DMS 273 (cell line): ENCODE data around the gene IMMP2L.
"Not testable (repeated sequence)": the region's sequence is repeated elsewhere in the genome, so short reads cannot be mapped to it uniquely, and the experiment has no call there.

Experiments used
- DNase-seq: peaks from one replicate; lab custom pipeline; 2025; ENCODE audit not compliant: unreplicated experiment; lab: John Stamatoyannopoulos, UW

The IMMP2L gene

DNA sequence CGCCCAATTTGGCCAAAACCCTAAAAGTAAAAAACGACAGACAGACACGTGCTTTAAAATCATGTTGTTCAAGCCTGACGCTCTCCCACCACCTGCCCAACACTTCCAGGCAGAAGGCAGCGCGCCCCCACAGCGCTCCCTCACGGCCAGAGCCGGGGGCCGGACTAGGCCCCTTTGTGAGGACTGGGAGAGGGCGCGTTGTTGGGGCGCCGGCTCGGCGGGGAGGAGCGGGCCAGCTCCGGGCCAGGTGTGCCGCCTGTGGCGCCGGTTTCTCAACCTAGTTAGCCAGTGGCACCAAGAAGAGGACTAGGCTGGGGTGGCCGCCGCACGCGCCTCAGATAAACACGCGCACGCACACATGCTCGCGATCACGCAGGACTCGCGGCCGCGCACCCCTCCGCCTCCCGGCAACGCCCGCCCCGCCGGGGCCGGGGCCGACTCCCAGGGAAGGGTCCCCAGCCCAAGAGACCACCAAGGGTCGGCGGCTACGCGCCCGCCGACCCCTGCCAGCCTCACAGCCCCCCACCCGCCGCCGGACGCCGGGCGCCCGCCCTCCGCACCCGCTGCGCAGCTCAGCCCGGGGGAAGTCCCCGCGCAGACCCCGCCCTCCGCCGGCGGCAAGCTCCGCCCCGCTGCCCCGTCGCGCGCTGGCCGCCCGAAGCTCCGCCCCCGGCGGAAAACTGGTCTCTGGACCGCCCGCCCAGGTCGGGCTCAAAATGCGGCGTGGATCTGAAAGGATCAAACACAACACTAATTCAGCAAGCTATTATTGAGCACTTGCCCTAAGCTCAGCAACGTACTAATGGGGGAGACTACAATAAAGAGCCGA lies at the start of gene IMMP2L:
Gene IMMP2L (minus strand): TSS at position 589 of the 829 bp plus-strand sequence.
- DNase-seq, result peak; percentile 97

DNA sequence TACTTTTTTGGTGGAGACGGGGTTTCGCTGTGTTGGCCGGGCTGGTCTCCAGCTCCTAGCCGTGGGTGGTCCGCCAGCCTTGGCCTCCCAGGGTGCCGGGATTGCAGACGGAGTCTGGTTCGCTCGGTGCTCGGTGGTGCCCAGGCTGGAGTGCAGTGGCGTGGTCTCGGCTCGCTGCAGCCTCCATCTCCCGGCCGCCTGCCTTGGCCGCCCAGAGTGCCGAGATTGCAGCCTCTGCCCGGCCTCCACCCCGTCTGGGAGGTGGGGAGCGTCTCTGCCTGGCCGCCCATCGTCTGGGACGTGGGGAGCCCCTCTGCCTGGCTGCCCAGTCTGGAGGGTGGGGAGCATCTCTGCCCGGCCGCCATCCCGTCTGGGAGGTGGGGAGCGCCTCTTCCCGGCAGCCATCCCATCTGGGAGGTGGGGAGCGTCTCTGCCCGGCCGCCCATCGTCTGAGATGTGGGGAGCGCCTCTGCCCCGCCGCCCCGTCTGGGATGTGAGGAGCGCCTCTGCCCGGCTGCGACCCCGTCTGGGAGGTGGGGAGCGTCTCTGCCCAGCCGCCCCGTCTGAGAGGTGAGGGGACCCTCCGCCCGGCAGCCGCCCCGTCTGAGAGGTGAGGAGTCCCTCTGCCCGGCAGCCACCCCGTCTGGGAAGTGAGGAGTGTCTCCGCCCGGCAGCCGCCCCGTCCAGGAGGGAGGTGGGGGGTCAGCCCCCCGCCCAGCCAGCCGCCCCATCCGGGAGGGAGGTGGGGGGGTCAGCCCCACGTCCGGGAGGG lies 47.4 kb upstream of the IMMP2L start:
- not testable (repeated sequence) for DNase-seq

DNA sequence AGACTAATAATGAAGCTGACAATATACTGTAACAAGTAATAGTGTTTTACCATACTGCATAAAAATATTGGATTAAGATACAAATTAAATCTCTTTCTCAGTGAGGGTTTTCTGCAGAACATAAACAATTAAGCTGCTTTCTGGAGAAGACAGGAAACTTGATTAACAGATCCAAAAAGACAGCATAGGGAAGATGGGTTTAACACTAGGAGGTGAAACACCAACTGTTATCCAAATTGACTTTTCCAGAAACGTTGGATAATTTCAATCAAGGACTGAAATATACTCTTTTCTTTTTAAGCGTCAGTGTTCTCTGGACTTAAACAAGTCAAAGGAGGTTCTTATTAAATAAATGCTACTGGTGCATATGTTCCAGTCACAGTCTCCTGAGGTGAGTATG lies 45.3 kb upstream of the IMMP2L start:
- no peak for DNase-seq

DNA sequence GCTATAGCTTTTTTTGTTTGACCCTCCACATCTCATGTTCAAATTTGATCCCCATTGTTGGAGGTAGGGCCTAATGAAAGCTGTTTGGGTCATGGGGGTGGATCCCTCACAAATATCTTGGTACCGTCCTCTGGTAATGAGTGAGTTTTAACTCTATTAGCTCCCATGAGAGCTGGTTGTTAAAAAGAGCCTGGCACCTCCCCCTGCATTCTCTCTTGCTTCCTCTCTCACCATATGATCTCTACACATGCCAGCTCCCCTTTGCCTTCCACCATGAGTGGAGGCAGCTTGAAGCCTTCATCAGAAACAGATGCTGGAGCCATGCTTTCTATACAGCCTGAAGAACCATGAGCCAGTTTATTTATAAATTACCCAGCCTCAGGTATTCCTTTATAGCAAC lies 43.0 kb upstream of the IMMP2L start:
- peak; percentile 35 for DNase-seq

DNA sequence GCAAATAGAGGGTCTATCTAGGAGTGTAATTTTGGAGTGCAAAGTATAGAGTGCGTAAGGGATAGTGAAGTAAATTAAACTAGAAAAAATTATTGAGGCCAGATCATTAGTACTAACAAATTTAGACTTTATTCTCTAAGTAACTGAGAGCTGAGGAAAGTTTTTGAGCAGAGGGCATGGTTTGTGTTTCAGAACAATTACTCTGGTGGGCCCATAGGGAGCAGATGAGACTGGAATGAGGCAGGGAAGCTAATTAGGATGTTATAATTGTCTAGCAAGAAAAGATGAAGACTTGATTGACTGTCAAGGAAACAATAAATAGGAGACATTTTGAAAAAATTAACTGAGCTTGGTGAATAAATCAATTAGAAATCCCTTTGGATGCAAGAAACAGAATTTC lies 37.8 kb upstream of the IMMP2L start:
- no peak for DNase-seq

DNA sequence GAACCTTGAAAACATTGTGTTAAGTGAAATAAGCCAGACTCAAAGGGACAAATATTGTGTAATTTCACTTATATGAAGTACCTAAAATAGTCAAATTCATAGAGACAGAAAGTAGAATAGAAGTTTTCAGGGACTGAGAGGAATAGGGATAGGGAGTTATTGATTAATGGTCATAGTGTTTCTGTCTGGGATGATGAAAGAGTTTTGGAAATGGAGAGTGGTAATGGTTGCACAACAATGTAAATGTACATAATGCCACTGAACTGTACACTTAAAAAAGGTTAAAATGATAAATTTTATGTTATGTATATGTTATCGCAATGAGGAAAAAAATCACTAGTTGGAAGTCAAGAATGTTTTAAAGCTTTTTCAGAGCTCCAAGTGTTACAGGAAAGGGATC lies 33.5 kb upstream of the IMMP2L start:
- DNase-seq, result no peak

DNA sequence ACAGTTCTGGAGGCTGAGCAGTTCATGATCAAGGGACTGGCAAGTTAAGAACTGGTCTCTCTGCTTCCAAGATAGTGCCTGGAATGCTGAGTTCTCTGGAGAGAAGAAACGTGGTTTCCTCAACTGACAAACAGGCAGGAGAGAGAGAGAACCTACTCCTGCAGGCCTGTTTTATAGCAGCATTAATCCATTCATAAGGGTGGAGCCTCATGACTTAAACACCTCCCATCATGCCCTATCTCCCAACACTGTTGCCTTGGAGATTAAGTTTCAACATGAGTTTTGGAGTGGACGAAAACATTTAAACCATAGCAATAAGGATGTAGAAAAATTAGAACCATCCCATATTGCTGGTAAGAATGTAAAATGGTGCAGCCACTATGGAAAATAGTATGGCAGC lies 32.3 kb upstream of the IMMP2L start:
- DNase-seq, result peak; percentile 10

DNA sequence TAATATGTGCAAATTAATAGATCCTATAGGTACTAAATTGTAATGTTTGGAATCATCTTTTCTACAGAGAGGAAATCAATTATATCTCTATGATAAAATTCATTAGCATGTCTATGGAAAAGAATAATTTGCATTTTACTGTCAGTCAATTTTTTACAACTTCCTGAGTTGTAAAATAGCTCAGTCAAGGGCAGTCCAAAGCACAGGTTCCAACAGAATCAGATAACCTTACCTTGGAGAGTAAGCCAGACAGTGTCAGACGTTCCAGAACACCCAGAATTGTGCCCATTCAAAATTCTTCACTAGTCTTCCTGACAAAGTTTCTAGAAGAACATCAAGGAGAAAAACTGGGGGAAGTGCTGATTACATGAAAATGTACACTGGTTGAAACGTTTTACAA lies 31.1 kb upstream of the IMMP2L start:
- DNase-seq, result no peak

DNA sequence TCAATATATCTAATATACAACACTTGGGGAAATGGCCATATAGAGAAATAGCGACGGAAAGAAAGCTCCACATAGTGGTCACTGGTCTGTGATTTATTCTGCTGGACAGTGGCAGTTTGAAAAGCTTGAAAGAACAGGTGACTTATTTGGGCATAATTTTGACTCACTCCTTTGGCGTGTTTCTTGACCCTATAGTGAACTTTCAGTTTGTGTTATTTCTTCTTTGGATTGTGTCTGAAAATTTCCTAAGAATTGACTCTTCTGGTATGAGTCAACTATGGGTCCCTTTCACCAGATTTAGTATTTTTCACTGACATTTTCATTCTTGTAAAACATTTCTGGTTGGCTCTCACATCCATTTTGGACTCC lies 25.8 kb upstream of the IMMP2L start:
- no peak for DNase-seq

DNA sequence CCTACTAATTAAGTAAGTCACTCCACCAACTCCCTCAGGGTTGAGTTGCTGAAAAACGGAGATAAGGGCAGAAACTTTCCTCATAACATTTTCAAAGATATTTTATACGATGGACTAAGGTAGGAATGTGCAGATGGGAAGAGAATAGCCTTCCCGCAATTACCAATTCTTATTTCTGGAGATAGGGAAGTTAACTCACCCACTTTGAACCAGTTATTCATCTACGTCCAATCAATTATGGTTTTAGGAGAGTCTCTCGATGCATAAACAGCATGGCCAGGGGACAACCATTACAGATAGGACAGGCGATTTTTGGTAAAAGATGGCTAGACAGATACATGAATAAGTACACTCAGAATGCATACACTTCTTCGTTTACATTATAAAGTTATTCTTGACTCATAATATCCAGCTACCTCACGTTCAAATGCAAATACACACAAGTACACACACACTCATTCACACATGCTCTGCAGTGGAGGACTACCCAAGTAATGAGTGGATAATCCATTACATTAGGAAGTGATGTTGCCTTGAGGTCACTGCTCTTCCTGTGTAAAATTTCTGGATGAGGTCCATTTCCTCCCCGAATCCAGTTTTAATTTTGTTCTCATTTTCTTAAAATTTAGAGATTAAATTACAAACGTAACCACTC lies 25.2 kb upstream of the IMMP2L start:
- DNase-seq, result no peak

DNA sequence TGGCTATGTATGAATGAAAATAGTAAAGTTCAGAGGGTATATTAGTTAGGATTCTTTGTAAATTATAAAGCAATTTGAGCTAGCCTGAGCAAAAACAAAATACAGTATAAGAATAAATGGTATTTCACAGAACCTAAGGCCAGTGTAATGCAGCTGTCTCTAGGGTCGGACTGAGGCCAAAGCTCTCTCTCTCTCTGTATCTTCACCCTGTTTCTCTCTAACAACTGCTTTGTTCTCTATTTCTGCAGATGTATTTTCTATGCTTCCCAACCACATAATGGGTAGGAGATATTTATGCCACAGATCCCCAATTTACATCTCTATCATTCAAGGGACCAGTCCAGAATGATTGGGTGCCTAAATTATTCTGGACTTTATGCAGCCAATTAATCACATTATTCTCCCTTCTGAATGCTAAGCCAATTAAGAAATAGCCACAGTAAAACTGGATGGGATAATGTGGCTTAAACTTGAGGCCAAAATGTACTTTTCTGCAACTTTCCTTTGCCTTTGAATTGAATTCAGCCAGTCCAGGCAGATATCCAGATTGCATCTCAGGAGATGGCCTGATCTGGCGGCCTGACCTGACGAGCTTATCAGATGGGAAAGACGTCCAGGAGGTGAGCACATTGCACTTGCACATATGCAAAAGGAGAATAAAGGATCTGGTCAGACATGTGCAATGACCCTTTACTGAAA lies 24.6 kb upstream of the IMMP2L start:
- no peak for DNase-seq

DNA sequence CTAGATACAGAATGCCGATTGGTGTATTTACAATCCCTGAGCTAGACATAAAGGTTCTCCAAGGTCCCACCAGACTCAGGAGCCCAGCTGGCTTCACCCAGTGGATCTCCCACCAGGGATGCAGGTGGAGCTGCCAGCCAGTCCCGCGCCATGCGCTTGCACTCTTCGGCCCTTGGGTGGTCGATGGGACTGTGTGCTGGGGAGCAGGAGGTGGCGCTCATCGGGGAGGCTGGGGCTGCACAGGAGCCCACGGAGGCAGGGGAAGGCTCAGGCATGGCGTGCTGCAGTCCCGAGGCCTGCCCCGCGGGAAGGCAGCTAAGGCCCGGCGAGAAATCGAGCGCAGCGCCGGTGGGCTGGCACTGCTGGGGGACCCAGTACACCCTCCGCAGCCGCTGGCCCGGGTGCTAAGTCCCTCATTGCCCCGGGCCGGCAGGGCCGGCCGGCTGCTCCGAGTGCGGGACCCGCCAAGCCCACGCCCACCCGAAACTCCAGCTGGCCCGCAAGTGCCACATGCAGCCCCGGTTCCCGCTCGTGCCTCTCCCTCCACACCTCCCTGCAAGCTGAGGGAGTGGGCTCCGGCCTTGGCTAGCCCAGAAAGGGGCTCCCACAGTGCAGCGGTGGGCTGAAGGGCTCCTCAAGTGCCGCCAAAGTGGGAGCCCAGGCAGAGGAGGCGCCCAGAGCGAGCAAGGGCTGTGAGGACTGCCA lies 19.6 kb upstream of the IMMP2L start:
- not testable (repeated sequence) for DNase-seq

DNA sequence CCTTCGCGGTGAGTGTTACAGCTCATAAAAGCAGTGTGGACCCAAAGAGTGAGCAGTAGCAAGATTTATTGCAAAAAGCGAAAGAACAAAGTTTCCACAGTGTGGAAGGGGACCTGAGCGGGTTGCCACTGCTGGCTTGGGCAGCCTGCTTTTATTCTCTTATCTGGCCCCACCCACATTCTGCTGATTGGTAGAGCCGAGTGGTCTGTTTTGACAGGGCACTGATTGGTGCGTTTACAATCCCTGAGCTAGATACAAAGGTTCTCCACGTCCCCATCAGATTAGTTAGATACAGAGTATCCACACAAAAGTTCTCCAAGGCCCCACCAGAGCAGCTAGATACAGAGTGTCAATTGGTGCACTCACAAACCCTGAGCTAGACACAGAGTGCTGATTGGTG lies 18.9 kb upstream of the IMMP2L start:
- not testable (repeated sequence) for DNase-seq

DNA sequence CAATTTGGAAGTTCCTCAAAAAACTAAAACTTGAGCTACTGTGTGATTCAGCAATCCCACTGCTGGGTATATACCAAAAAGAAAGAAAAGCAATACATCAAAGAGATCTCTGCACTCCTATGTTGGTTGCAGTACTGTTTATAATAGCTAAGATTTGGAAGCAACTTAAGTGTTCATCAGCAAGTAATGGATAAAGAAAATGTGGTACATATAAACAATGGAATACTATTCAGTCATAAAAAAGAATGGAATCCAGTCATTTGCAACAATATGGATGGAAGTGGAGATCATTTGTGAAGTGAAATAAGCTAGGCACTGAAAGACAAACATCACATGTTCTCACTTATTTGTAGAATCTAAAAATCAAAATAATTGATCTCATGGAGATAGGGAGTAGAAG lies 16.5 kb upstream of the IMMP2L start:
- DNase-seq, result no peak

DNA sequence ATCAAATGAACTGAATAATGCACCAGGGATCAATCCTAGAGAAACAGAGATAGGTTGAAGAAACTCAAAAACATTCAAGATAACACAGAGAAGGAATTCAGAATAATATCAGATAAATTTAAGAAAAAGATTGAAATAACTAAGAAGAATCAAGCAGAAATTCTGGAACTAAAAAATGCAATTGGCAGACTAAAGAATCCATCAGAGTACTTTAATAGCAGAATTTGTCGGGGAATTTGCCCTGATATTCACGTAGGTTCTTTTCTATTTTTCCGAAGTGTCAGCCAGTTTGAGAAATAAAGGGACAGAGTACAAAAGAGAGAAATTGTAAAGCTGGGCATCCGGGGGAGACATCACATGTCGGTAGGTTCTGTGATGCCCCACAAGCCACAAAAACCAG lies 9.4 kb upstream of the IMMP2L start:
- DNase-seq, result no peak

DNA sequence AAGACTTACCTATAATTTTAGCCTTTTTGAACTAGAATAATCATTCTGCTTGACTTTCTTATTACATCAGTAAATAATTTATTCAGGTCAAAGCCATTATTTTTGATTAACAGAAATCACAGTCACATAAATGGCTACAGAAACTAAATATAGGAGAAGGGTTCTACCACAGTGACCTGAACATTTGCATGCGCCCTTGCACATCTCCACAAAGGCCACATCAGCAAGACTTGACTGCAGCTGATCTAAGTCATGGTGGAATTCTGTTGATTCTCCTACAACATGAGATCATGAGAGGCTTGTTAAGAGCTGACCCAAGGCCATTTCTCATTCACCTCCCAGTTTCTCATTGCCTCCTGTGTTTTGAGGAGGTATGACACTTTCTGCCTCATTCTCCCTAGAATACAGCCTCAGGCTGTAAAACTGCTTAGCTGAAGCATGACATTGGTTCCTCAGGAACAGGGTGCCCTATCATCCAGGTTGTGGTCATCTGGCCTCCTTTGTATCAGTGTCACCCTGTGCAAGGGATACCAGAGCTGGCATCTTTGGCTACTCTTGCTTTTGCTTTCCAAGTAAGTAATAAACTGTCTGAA lies 6.7 kb upstream of the IMMP2L start:
- DNase-seq, result no peak

DNA sequence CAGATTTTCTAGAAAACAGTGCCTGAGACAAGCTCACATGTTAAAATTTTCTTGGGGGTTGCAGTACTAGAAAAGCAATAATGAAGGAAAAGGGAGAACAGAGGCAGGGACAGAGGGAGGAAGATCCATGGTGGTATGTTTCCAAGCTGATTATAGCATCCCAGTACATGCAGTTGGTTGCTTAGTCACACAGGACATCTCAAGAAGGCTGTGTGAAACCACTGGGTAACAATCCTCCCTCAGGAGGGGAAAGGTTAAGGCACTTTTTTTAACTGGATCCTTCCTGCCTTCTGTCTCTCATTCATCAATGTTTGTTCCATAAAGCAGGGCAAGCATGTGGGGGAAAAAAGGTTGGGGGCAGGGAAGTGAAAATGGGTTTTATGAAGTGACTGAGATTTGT lies 6.1 kb upstream of the IMMP2L start:
- no peak for DNase-seq

DNA sequence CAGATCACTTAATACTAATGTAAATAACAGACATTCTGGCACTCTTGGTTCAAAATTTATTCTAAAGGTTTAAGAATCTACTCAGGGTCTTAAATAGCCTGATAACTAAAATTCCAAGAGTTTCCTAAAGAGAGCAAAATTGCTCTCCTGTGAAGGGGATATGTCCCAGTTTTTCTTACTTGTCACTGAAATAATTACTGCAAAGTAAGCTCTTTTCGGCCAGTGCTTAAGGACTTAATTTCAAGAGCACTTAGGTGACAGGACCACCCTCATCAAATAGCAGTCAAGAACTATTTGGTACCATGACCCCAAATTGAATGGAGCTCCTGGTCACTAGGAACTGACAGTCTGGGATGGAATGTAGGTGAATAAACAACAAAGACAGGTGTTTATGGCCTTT lies 1.8 kb upstream of the IMMP2L start:
- DNase-seq, result no peak

DNA sequence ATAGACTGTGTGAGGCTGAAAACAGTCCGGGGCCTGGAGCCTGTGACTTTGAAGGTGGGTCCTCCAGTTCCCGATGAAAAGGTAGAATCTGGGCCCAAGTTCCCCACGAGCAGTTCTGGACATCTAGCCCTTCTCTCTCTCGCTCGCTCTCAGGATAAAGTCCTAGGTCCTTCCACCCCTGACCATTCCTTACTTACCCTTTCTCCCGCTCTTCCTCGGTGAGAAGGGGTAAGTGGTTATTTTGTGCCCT lies 713 bp downstream of the IMMP2L start:
- DNase-seq, result peak; percentile 65

DNA sequence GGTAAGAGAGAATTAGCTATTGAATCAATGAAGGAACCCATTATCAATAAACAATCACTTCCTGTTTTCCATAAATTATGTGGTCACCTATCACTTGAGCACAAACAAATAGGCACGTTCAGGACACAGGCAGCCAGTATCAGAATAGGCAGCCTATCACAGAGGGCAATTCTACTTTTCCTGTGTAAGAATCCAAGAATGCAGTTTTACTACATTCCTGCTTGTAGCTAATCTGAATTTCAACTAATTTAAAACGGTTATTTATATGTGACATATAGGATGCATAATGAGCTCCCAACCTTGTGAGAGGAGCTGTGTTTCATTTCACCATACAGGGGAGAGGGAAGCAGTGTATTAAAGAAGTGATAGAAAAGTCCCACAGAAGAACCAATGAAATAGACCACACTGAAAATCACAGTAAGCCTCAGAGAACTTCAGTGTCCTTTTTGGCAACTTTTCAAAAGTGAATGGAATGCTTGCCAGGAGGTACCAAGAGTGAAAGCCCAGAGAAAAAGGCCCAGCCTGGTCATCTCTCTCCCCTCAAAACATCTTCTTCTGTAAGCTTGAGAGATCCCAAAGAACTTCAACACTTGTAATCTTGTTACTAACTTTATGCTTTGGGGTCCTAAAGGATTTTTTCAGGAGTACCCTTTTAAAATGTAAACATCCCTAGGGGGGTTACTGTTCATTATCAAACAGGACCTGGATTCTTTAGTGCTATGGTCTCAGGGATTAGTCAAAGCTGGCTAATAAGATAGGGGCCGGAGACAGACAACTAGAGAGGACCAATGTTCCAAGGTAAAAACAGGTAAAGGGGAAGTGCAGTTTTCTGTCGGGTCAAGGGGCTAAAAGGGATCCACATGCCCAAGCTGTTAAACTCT lies 1.3 kb downstream of the IMMP2L start:
- peak; percentile 73 for DNase-seq
